Measurements from ENCODE around the gene TREX2.
"Not testable (repeated sequence)": the region's sequence is repeated elsewhere in the genome, so short reads cannot be mapped to it uniquely, and the experiment has no call there.

TREX2 gene

DNA sequence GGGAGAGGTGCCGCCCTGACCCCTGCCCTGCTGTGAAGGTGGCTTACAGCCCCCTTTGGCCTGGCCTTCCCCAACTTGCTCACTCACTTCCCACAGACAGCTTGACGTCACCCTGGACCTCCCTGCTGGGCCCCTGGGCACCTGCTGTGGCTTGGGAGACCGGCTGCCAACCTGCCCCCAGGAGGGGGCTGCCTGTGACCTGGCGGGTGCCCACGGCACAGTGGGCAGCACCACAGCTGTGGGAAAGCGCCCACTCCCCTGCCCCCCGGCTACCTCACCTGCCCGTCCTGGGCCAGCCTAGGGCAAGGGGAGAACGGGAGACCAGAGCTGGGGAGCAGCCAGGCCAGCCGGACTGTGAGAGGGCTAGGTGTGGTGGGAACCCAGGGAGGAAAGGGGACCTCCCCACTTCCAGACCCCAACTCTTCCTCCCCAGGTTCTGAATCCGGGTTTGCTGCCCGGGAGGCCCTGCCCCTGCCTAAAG is 36.9 kb downstream of the TREX2 start:
- no peak for DNase-seq (ENCODE audit: low read depth in 2 of 2)

DNA sequence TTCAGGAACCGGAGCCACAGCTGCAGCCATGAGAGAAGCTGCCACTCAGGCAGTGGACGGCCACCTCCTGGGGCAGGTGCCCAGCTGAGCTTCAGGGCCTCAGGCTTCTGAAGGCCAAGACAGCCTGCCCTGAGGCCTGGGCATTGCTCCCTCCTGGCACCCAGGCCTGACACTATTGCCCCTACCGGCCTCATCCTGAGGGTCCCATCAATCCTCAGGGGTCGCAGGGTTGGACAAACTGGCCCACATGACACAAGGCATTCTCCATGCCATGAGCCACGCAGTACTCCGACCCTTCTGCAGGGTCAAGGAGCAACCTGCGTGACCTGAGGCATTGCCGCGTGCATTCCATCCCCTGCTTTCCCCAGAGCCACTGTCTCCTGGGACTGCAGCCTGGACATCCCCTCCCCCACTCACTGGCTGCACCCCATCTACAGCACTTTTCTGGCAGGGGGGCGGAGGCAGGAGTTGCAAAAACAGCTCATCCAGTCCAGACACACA is 37.6 kb downstream of the TREX2 start:
- no peak for DNase-seq (ENCODE audit: low read depth in 2 of 2)

DNA sequence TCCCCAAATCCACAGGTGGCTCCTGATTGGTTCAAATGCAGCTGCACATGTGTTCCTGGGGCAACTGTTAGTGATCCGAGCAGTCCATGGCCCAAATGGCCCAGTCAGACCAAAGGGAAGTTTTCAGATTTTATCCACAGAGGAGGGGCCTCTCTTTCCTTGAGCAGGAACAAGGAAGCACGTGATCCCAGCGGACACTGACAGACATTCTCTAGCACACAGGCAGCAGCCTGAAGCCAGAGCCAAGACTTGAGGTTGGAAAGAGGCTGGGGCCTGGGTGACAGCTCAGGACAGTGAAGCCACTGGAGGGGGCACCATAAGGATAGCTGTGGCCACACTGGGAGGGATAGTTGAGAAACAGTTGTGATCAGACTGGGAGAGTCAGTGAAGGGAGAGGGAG is 38.1 kb downstream of the TREX2 start:
- no peak for DNase-seq (ENCODE audit: low read depth in 2 of 2)

DNA sequence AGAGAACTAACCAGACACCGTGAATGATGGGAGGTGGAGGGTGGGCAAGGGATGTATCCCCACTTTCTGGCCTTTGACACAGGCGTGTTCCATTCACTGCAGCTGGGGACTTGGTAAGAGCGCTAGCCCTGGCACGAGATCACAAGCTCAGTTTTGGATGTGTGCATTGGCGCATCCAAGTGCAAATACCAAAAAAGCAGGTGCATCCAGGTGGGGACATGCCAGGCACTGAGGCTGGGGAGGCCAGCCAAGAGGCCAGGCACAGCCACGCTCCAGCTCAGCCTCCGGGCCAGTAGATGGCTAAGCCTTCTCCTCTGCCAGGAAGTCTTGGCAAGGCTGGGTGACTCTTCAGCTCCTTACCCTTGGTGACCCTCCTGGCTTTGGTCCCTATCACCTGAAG is 39.0 kb downstream of the TREX2 start:
- DNase-seq (ENCODE audit: low read depth in 2 of 2): no peak

DNA sequence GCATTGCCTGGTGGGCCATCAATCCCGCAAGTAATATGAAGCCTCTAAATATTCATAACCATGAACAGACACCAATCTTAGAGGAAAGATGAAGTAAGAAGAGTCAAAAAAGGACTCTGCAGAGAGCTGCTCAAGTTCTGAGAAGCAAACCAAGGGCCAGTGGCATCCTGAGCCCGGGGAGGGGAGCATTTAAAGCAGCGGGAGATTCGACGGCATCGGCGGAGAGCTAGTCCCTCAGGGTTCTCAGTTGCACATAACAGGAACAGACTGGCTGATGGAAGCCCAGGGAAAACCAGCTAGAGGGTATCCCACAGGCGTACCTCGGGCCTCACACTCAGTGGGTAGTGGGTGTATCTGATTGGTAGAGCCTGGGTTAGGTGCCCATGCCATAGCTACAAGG is 39.8 kb downstream of the TREX2 start:
- no peak for DNase-seq (ENCODE audit: low read depth in 2 of 2)

DNA sequence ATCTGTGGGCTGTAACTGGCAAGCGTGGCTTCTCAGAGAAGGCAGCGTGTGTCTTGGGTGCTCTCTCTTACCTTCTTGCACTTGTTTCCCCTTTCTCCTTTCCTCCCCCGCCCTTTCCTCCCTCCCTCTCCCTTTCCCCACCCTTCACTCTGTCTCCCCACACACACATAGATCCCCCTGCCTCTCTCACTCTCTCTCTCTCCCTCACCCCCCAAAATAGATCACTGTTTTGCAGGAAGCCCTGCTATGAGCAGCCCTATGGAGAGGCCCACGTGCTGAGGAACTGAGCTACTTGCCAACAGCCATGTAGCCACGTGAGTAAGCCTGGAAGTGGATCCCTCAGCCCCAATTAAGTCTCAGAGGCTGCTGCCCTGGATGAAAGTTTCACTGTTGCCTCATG is 40.4 kb downstream of the TREX2 start:
- DNase-seq (ENCODE audit: low read depth in 2 of 2): no peak

DNA sequence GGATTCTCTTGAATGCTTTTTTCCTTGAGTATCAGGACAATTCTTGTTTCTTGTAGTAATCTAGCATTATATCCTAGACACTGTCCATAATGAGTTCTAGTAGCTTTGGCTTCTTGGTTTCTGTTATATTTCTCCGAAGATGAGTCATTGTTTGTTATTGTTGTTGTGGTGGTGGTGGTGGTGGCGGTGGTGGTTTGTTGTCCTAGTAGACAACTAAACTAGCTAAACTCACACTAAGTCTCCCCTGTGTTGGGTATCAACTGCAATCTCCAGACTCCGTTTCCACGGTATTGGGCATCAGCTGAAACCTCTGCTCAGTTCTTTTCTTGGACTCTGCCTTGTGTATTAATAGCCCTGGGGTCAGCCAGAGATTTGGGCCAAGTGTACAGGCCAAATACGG is 41.5 kb downstream of the TREX2 start:
- not testable (repeated sequence) for DNase-seq (ENCODE audit: low read depth in 2 of 2)

DNA sequence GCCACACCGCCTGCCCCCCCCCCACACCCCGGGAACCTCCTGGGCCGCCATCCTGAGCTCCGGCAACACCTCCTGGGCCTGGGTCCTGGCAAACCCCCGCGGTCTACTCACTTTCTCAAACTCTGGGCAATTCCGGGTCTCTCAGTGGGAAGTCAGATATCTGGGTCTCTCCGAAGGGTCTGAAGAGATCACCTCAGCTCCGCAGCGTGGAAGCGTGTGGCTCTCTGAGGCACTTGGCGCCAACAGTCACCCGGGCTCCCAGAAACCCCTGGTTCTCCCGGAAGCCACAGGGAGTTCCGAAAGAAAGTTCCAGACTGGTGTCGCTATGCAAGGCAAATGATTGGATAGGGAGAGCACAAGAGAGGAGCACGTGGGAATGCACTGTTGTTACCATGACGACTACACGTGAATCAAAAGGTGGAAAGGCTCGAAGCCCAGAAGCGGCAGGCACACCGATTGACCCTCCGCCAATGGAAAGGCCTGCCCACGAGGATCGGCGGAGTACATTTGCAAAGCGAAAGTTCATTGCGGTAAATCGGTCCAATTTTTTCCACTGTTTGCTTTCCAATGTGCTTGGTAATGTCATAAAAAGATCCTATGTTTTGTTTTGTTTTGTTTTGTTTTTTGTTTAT is 44.6 kb downstream of the TREX2 start, which contains the start of gene PNMA6E:
Gene PNMA6E, minus strand, starts transcription at position 218 of the 632 bp plus-strand sequence. CDS start 2,501 bp downstream, outside the sequence.
- DNase-seq (ENCODE audit: low read depth in 2 of 2): no peak

DNA sequence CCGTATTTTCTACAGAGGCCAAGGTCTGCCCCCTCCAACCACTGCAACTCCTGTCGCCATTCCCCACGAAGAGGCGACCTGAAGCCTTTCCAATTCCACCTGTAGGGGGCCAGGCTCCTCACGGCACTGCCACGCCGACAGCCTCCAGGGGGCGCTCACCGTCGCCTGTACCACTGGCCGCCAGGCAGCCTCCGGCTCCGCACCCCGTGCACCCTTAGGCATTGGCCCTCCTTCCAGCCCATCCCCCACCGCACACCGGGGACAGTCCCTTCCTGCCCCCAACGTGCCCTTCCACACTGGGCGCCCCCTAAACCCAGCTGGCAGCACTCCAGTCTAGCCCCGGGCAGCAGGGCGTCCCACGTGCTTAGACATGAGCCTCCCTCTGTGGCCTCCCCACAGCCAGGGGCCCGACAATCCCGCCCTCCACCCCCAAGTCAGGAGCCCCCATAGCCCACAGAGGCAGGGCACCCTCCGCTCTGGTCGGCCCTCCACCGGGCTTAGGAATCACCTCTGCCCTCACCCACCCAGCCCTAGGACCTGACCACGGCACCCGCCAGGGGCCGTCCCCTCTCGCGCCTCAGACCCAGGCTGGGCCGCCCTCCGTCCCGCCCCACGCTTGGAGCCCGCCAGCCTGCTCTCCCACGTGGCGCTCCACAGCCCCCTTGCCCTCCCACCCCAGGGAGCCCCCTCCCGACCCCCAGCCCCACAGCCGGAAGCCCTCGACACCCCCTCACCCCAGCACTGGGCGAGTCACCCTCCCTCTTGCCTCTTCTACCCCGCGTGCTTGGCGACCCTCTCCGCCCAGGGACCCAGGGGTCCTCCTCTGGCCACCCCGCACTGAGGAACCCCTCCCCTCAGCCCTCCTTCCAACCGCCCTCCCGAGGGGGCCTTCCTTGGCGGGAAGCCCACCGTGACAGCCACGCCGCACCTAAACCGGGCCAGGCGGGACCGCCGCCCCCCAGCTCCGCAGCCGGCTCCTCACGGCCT is 45.4 kb downstream of the TREX2 start:
- DNase-seq (ENCODE audit: low read depth in 2 of 2): peak; percentile 2 to 51

DNA sequence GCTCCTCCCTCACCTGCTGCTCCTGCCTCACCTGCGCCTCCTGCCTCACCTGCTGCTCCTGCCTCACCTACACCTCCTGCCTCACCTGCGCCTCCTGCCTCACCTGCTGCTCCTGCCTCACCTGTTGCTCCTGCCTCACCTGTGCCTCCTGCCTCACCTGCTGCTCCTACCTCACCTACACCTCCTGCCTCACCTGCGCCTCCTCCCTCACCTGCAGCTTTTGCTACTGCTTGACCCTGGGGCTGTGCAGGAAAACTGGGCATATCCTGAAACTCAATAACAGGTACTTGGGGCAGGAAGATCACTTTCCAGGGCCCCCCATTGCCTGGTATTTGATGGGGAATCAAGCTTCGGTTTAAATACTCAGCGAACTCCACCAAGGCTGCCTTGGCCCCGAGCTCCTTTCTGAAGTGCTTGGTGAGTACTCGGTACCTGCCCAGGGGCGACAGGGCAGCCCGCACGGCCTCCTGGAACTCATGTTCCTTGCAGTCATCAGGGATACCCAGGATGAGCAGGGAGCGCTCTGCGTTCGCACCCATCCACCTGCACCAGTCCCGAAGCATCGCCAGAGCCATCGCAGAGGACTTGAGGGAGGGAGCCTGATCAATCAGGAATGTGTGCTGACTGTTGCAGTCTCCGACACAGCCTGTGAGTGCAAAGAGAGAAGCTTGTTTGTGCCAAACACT is 47.4 kb downstream of the TREX2 start:
- DNase-seq (ENCODE audit: low read depth in 2 of 2): no peak

DNA sequence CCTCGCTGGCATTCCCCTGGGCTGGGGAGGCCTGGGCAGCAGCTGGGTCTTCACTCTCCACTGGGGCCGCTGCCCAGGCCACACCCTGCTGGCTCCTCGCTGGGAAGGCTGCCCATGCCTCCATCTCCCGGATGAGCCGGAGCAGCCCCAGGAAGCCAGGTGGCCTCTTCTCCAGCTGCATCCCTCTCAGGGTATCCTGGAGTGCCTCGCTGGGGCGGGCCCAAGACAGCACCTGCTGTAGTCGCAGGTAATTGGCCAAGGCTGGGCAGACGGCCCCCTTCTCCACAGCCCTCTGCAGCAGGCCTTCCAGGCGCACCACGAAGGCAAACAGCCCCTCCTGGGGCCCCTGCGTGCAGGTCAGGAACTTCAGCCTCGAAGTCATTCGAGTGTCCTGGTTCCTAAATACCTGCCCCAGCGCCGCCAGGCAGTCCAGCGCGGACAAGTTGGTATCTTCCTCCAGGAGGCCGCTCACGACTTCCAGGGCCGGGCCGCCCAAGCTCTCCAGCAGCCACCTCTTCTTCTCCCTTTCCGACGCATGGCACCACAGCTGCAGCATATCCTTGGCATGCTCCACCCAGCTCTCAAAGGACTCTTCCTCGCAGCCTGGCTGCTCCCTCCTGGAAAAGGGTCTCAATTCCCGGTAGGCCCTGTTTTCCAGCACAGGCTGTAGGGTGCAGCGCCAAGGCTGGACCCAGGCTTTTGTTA is 48.4 kb downstream of the TREX2 start:
- DNase-seq (ENCODE audit: low read depth in 2 of 2): no peak

DNA sequence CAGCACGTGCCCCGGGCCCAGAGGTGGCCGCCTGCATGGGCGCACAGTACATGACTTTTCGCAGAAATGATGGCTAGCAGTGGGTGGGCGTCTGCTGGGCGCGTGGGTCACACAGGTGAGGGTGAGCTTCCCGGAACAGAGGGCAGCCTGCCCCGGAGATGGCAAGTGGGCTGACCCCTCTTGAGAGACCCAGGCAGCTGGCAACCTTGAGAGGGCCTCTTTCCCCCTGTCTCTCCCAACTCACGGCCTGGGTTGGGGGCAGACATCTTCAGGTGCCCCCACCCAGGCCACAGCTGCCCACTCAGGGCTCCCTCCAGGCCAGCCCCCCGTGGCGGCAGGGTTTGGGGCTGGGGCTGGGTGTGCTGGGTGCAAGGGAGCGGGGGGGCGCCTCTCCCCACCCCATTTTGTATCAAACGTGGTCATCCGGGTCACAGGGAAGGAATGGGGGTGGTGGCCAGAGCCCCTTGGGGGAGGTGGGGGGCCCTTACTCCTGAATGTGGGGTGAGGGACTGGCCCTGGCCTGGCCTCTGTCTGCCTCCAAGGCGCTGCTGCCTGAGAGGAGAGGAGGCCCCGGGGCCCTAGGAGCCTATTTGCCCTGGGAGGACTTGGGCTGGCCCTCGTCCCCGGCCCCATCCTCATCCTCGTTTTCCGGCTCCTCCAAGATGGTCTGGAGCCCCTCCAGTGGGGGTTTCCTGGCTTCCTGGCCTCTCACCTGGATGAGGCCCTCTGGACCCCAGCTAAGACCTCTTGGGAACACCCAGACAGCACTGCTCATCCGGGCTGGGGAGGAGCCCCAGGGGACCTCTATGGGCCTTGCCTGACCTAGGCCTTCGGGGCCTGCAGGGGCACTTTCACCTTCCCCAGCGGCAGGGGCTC is 49.3 kb downstream of the TREX2 start:
- DNase-seq (ENCODE audit: low read depth in 2 of 2): no peak

DNA sequence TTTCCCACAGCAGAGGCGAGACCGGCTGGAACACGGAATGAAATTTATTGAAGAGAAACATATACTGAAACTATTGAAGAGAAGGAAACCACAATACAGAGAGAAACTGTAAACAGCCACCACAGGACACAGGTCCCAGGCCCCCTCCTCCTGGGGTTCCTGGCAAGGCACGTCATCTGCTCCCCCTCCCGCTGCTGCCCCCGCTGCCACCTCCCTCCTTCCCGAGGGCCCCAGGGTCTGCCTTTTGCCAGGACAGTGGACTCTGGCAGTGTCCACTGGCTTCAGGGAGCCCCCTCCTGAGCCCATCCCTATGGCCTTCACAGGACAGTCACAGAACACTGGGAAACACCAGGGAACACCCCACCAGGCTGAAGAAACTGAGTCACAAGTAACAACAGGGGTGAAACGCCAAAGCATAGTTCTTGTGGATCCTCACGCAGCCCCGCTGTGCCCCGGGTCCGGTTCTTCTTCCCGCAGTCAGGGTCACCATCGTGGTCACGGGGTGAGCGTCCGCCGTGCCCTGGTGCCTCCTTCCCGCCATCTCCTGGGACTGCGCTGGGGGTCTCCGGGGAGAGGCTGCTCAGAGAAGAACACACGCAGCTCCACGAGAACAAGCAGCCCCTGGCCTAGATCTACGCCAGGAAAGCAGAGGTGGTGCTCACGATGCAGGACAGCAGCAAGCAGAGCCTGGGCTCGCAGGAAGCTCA is 50.1 kb downstream of the TREX2 start:
- DNase-seq (ENCODE audit: low read depth in 2 of 2): no peak

DNA sequence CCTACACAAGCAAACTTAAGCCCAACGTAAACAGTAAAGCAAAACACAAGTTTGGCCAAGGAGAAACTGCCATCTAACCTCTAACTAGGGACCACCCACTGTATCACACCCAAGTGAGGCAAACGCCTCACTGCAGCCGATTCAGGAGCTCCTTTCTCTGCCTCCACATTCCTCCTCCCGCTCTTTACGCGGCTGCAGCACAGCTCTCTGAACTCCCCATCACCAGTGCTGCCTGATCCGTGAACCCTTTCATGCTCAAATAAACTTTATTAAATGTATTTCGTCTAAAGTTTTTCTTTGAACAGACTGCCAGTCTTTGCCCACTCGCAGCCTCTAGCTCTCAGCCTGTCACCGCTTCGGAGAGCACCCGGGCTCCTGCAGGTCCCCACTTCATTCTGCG is 51.2 kb downstream of the TREX2 start:
- DNase-seq (ENCODE audit: low read depth in 2 of 2): no peak

Data from stimulated activated CD4-positive, alpha-beta T cell treated with anti-CD3 and anti-CD28 coated beads, Interleukin-12 subunit alpha, Interleukin-12 subunit beta, amount 100 ng/mL, for 24 hours (primary cell).